Trophoblast cell (in vitro differentiated cells and primary cell): ENCODE data around the gene ESCO1.

Experiments
- DNase-seq, 2 donors: peaks; one replicate each; pipeline ENCODE4 v3.0.0-alpha.2; 2016
- H2AFZ ChIP-seq: 2 replicates; pipeline ENCODE4 v1.6.1; 2013; ENCODE audit warnings: low read length, moderate library complexity, mild to moderate bottlenecking; ENCODE audit not compliant: insufficient read depth, poor library complexity
- H2AK5ac ChIP-seq: 2 replicates; pipeline ENCODE4 v1.6.1; 2013; ENCODE audit warnings: mild to moderate bottlenecking, low read length
- H2BK120ac ChIP-seq: 2 replicates; pipeline ENCODE4 v1.6.1; 2013; ENCODE audit warnings: low read length, mild to moderate bottlenecking, moderate library complexity; ENCODE audit not compliant: insufficient read depth, poor library complexity
- H2BK12ac ChIP-seq: 2 replicates; pipeline ENCODE4 v1.6.1; 2013; ENCODE audit warnings: mild to moderate bottlenecking, low read length, moderate library complexity
- H2BK5ac ChIP-seq: 2 replicates; pipeline ENCODE4 v1.6.1; 2013; ENCODE audit warnings: low read length, low read depth, moderate library complexity, mild to moderate bottlenecking; ENCODE audit not compliant: poor library complexity
- H3K14ac ChIP-seq: 2 replicates; pipeline ENCODE4 v1.6.1; 2013; ENCODE audit warnings: mild to moderate bottlenecking, low read length
- H3K18ac ChIP-seq: 2 replicates; pipeline ENCODE4 v1.6.1; 2013; ENCODE audit warnings: mild to moderate bottlenecking, low read length
- H3K23ac ChIP-seq: 2 replicates; pipeline ENCODE4 v1.6.1; 2013; ENCODE audit warnings: low read length
- H3K27ac ChIP-seq: 2 replicates; pipeline ENCODE4 v1.5.1; 2013; ENCODE audit warnings: low read depth, mild to moderate bottlenecking, inconsistent platforms, low read length, moderate library complexity
- H3K27me3 ChIP-seq: 2 replicates; pipeline ENCODE4 v1.6.1; 2013; ENCODE audit warnings: inconsistent platforms, mild to moderate bottlenecking, low read length, moderate library complexity; ENCODE audit not compliant: insufficient read depth
- H3K36me3 ChIP-seq, 2 experiments: 1 replicate in 1 of 2; 2 replicates in 1 of 2; pipeline ENCODE4 v1.6.1; 2013; ENCODE audit warnings: low read length in 2 of 2, mild to moderate bottlenecking in 2 of 2, moderate library complexity in 1 of 2; ENCODE audit not compliant: insufficient read depth in 2 of 2, control insufficient read depth in 1 of 2
- H3K4ac ChIP-seq: 2 replicates; pipeline ENCODE4 v1.6.1; 2013; ENCODE audit warnings: low read depth, mild to moderate bottlenecking, low read length, moderate library complexity
- H3K4me1 ChIP-seq, 2 experiments: 1 replicate in 1 of 2; 2 replicates in 1 of 2; pipeline ENCODE4 v1.6.1; 2013; ENCODE audit warnings: low read length in 2 of 2, mild to moderate bottlenecking in 2 of 2, moderate library complexity in 1 of 2; ENCODE audit not compliant: insufficient read depth in 2 of 2, control insufficient read depth in 1 of 2
- H3K4me2 ChIP-seq: 2 replicates; pipeline ENCODE4 v1.6.1; 2013; ENCODE audit warnings: inconsistent platforms, mild to moderate bottlenecking, low read length, moderate library complexity
- H3K4me3 ChIP-seq: 2 replicates; pipeline ENCODE4 v1.5.1; 2013; ENCODE audit warnings: mild to moderate bottlenecking, low read depth, low read length, inconsistent platforms
- H3K79me1 ChIP-seq: one replicate; pipeline ENCODE4 v1.6.1; 2013; ENCODE audit warnings: low read length
- H3K79me2 ChIP-seq: 2 replicates; pipeline ENCODE4 v1.6.1; 2013; ENCODE audit warnings: low read length, mild to moderate bottlenecking; ENCODE audit not compliant: control insufficient read depth, insufficient read depth, poor library complexity
- H3K9ac ChIP-seq: 2 replicates; pipeline ENCODE4 v1.6.1; 2013; ENCODE audit warnings: mild to moderate bottlenecking, low read length
- H3K9me3 ChIP-seq: 2 replicates; pipeline ENCODE4 v1.6.1; 2013; ENCODE audit warnings: low read depth, mild to moderate bottlenecking, control low read depth, inconsistent platforms, low read length; ENCODE audit not compliant: insufficient read depth
- H4K12ac ChIP-seq: 2 replicates; pipeline ENCODE4 v1.6.1; 2013; ENCODE audit warnings: low read depth, mild to moderate bottlenecking, low read length, moderate library complexity
- H4K8ac ChIP-seq: 2 replicates; pipeline ENCODE4 v1.6.1; 2013; ENCODE audit warnings: low read depth, mild to moderate bottlenecking, low read length, moderate library complexity
- H4K91ac ChIP-seq: one replicate; pipeline ENCODE4 v1.6.1; 2013; ENCODE audit warnings: low read depth, mild to moderate bottlenecking, low read length, moderate library complexity
- WGBS: extraction: QIAGEN DNeasy Blood & Tissue Kit; methylation state at CpG from one replicate; pipeline ENCODE4 v1.1.7; 2013; ENCODE audit warnings: missing lambda C conversion rate; ENCODE audit not compliant: insufficient read length, insufficient coverage; ENCODE audit errors: extremely low coverage; 5-methylcytosine and 5-hydroxymethylcytosine counted together

The ESCO1 gene

GRCh38 chr18:21489119-21489750 is 111.3 kb downstream of the ESCO1 start:
- Histone ChIP-seq H3K23ac (no peak overlapping the region), H3K4ac (no peak overlapping the region), H3K4me1 (no peaks in the 10 kb centered on the region), H3K36me3 (peaks cover 16 to 30% of the 10 kb centered on the region in 2 experiments), H2BK12ac (no peak overlapping the region), H2BK5ac (no peak overlapping the region), H3K79me1 (no peaks in the 10 kb centered on the region), H2BK120ac (no peak overlapping the region), H4K12ac (no peak overlapping the region), H3K4me2 (no peak overlapping the region), H3K14ac (no peak overlapping the region), H3K79me2 (no peaks in the 10 kb centered on the region), H2AFZ (no peak overlapping the region), H3K18ac (no peak overlapping the region), H4K91ac (no peak overlapping the region), H2AK5ac (no peak overlapping the region), H3K27ac (no peak overlapping the region), H3K9me3 (no peaks in the 10 kb centered on the region), H4K8ac (no peak overlapping the region), H3K27me3 (no peaks in the 10 kb centered on the region), H3K9ac (no peak overlapping the region), H3K4me3 (no peak overlapping the region)
- no CpG with 5 or more reads among the region's 6 CpGs for WGBS
- peak; percentile 48 to 76 for DNase-seq

DNA sequence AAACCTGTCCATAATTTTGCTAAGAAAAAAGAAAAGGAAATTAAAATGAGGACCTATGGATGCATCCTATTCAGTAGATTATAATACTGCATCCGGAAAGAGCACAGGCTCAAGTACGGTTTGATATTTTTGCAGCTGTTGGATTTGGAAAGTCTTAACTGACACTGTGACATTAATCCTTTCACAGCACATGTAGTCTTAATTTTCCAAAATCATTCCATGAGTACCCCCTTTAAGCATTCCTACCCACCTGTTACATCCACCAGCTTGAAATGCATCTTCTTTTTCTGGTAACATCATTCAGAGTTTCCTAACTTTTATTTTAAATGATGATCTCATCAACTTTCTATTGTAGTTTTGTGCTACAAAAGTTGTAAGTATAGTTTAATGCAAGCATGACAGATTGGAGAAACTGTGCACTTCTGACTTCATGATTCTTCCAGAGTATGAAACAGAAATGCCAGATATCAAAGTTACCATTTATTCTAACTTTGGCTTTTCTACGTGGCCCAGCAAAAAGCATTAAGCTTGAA is 113.5 kb downstream of the ESCO1 start:
- Histone ChIP-seq H3K14ac (no peak overlapping the region), H3K4me1 (no peaks in the 10 kb centered on the region)
- WGBS, result no CpG with 5 or more reads among the region's 3 CpGs

GRCh38 chr18:21484851-21485636 is 115.5 kb downstream of the ESCO1 start:
- H2AK5ac ChIP-seq, result no peak overlapping the region
- H3K27ac ChIP-seq, result no peak overlapping the region
- H3K79me2 ChIP-seq, result no peaks in the 10 kb centered on the region
- H3K9me3 ChIP-seq, result no peaks in the 10 kb centered on the region
- no peak overlapping the region for H2BK120ac ChIP-seq
- H3K36me3 ChIP-seq, result peaks cover 23 to 28% of the 10 kb centered on the region in 2 experiments
- H3K4me2 ChIP-seq, result no peak overlapping the region
- DNase-seq, result no peak
- H2BK12ac ChIP-seq, result no peak overlapping the region
- H3K23ac ChIP-seq, result no peak overlapping the region
- H4K91ac ChIP-seq, result no peak overlapping the region
- H4K8ac ChIP-seq, result no peak overlapping the region
- H2BK5ac ChIP-seq, result no peak overlapping the region
- no peak overlapping the region for H4K12ac ChIP-seq
- H3K27me3 ChIP-seq, result no peaks in the 10 kb centered on the region
- no peak overlapping the region for H3K18ac ChIP-seq
- no peak overlapping the region for H3K4me3 ChIP-seq
- H3K4me1 ChIP-seq, result no peaks in the 10 kb centered on the region
- WGBS, result no CpG with 5 or more reads among the region's 7 CpGs
- no peak overlapping the region for H3K4ac ChIP-seq
- no peak overlapping the region for H3K14ac ChIP-seq
- no peak overlapping the region for H3K9ac ChIP-seq
- no peak overlapping the region for H2AFZ ChIP-seq
- H3K79me1 ChIP-seq, result no peaks in the 10 kb centered on the region

More for the DNA sequence above, 113.5 kb downstream of the ESCO1 start:
- H4K8ac ChIP-seq, result no peak overlapping the region
- H2BK12ac ChIP-seq, result no peak overlapping the region
- H3K27me3 ChIP-seq, result no peaks in the 10 kb centered on the region
- H3K4ac ChIP-seq, result no peak overlapping the region
- DNase-seq, result no peak
- no peak overlapping the region for H3K23ac ChIP-seq
- no peak overlapping the region for H3K4me3 ChIP-seq
- H3K9ac ChIP-seq, result no peak overlapping the region
- no peak overlapping the region for H2BK5ac ChIP-seq
- no peak overlapping the region for H3K4me2 ChIP-seq
- H2BK120ac ChIP-seq, result no peak overlapping the region
- H2AFZ ChIP-seq, result no peak overlapping the region
- H3K79me1 ChIP-seq, result no peaks in the 10 kb centered on the region
- no peak overlapping the region for H2AK5ac ChIP-seq
- no peak overlapping the region for H4K91ac ChIP-seq
- H3K27ac ChIP-seq, result no peak overlapping the region
- peaks cover 24 to 32% of the 10 kb centered on the region in 2 experiments for H3K36me3 ChIP-seq
- no peak overlapping the region for H4K12ac ChIP-seq
- H3K9me3 ChIP-seq, result no peaks in the 10 kb centered on the region
- no peak overlapping the region for H3K18ac ChIP-seq
- H3K79me2 ChIP-seq, result no peaks in the 10 kb centered on the region

DNA sequence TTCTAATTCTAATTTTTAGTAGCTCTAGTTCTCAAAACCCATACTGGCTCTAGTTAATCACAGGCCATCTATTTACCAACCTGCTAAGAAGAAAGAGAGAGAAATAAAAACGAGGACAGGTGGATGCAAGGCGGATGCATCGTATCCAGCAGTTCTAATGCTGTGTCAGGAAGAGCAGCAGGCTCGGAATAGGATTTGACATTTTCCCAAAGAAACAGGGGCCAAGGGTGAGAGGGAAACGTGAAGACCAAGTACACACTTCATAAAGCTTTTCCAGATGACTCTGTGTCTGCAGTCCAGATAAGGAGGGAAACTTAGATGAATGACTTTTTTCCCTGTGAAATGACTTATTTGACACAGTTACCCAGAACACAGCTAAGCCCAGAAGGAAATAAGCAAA is 117.5 kb downstream of the ESCO1 start:
- H3K9me3 ChIP-seq, result no peaks in the 10 kb centered on the region
- H3K4ac ChIP-seq, result no peak overlapping the region
- no peak overlapping the region for H3K4me2 ChIP-seq
- no peaks in the 10 kb centered on the region for H3K27me3 ChIP-seq
- no peaks in the 10 kb centered on the region for H3K79me2 ChIP-seq
- no peak overlapping the region for H3K9ac ChIP-seq
- no peak overlapping the region for H3K4me3 ChIP-seq
- no peak for DNase-seq
- H2AK5ac ChIP-seq, result no peak overlapping the region
- no peak overlapping the region for H4K12ac ChIP-seq
- H3K36me3 ChIP-seq, result peaks cover 20 to 25% of the 10 kb centered on the region in 2 experiments
- H3K23ac ChIP-seq, result no peak overlapping the region
- no peak overlapping the region for H2BK120ac ChIP-seq
- no peak overlapping the region for H3K18ac ChIP-seq
- no peak overlapping the region for H3K27ac ChIP-seq
- no peaks in the 10 kb centered on the region for H3K79me1 ChIP-seq
- no peak overlapping the region for H2AFZ ChIP-seq
- no peak overlapping the region for H2BK12ac ChIP-seq
- H3K14ac ChIP-seq, result no peak overlapping the region
- no CpG with 5 or more reads among the region's 5 CpGs for WGBS
- no peaks in the 10 kb centered on the region for H3K4me1 ChIP-seq
- no peak overlapping the region for H4K8ac ChIP-seq
- H2BK5ac ChIP-seq, result no peak overlapping the region
- H4K91ac ChIP-seq, result no peak overlapping the region
